ENCODE results near the gene ST6GAL1. TPM values are rescaled to one million over a fixed set of nuclear protein-coding genes. Genes with fewer than 3 reads are reported as not detected.
A peak's percentile ranks its signal among the peaks of the same experiment; 100 is the strongest.

Gene ST6GAL1
- total RNA-seq, 1 donor from 2014 or later, result 72.7 TPM

DNA sequence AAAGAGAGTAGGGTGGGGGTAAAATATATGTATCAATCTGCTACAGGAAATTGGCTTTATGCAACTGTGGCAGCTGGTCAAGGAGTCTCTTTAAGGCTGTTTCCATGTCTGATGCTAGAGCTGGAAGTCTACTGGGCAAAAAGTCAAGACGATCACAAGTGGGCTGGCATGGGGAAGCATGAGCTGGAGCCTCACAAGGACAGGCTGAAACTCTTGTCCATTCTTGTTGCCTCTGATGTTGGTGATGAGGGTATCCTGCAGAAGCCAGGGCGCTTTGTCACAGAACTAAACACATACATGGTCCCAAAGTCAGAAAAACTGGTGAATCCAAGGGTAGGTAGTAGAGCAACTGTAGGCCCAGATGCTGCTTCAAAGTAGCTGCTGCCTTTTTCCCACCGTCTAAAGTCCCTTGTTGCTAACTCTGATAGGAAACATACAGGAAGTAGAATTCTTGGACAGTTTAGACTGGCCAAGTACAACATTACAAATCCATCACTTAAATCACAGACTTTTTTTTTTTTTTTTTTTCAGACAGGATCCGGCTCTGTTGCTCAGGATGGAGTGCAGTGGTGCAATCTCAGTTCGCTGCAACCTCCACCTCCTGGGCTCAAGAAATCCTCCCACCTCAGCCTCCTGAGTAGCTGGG, 154.8 kb downstream of the ST6GAL1 start:
- H3K9me3 ChIP-seq, result peaks cover 13% of the 10 kb centered on the region
- intact Hi-C loops (cut with DNase I), result no loop called here
- no peak overlapping the region for H3K27ac ChIP-seq
- no peak for TF ChIP-seq CTCF (IDR thresholded peaks at IDR 0.05)
- ATAC-seq, result peak in 1 of 2 donors; percentile 9
- H3K4me1 ChIP-seq, result peaks cover 17% of the 10 kb centered on the region
- H3K27me3 ChIP-seq (ENCODE audit: low read depth), result no peaks in the 10 kb centered on the region
- no peak for DNase-seq
- H3K36me3 ChIP-seq, result no peaks in the 10 kb centered on the region
- H3K4me3 ChIP-seq, result no peak overlapping the region

DNA sequence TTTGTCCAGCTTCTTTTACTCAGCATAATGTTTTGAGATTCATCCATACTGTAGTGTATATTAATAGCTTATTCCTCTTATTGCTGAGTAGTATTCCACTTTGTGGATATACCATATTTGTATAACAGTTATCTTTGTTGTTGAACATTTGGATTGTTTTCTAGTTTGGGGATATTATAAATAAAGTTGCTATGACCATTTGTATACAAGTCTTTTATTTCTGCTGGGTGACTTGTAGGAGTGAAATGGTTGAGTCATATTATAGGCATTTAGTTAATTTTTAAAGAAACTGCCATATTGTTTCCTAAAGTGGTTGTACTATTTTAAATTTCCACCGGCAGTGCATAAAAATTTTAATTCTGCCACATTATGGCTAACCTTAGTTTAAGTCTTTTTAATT, 155.6 kb downstream of the ST6GAL1 start:
- Histone ChIP-seq H3K27ac (no peak overlapping the region), H3K36me3 (no peaks in the 10 kb centered on the region), H3K4me1 (peaks cover 17% of the 10 kb centered on the region), H3K4me3 (no peak overlapping the region), H3K9me3 (peaks cover 13% of the 10 kb centered on the region), H3K27me3 (ENCODE audit: low read depth) (no peaks in the 10 kb centered on the region)
- DNase-seq (no peak), ATAC-seq (no peak)
- no peak for TF ChIP-seq CTCF (IDR thresholded peaks at IDR 0.05)
- intact Hi-C loops (cut with DNase I), result no loop called here

DNA sequence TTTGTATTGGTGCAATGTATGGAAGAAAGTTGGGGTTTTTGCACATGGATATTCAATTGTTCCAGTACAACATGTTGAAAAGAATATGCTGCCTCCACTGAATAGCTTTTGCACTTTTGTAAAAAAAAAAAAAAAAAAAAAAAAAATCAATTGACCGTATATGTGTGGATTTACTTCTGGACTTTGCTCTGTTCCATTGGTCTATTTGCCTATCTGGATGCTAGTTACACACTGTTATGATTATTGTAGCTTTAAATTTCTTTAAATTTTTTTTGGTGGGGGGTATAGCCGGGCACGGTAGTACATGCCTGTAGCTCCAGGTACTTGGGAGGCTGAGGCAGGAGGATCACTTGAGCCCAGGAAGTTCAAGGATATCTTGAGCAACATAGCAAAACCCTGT, 156.5 kb downstream of the ST6GAL1 start:
- DNase-seq, result no peak
- intact Hi-C loops (cut with DNase I), result no loop called here
- H3K4me3 ChIP-seq, result no peak overlapping the region
- ATAC-seq, result no peak
- H3K36me3 ChIP-seq, result no peaks in the 10 kb centered on the region
- H3K9me3 ChIP-seq, result peaks cover 13% of the 10 kb centered on the region
- H3K4me1 ChIP-seq, result peaks cover 17% of the 10 kb centered on the region
- H3K27ac ChIP-seq, result no peak overlapping the region
- no peak for TF ChIP-seq CTCF (IDR thresholded peaks at IDR 0.05)
- H3K27me3 ChIP-seq (ENCODE audit: low read depth), result no peaks in the 10 kb centered on the region

GRCh38 chr3:187088701-187089100, 158.4 kb downstream of the ST6GAL1 start:
- no peak for TF ChIP-seq CTCF (IDR thresholded peaks at IDR 0.05)
- ATAC-seq, result no peak
- peaks cover 16% of the 10 kb centered on the region for H3K4me1 ChIP-seq

GRCh38 chr3:187093320-187093719, 163.0 kb downstream of the ST6GAL1 start:
- Histone ChIP-seq H3K36me3 (no peaks in the 10 kb centered on the region), H3K4me1 (no peaks in the 10 kb centered on the region), H3K27me3 (ENCODE audit: low read depth) (no peaks in the 10 kb centered on the region), H3K9me3 (no peaks in the 10 kb centered on the region), H3K4me3 (no peak overlapping the region), H3K27ac (no peak overlapping the region)
- DNase-seq (no peak), ATAC-seq (no peak)
- TF ChIP-seq CTCF (IDR thresholded peaks at IDR 0.05), result no peak
- intact Hi-C loops (cut with DNase I), result no loop called here

More at GRCh38 chr3:187088701-187089100, 158.4 kb downstream of the ST6GAL1 start:
- no peaks in the 10 kb centered on the region for H3K27me3 ChIP-seq (ENCODE audit: low read depth)
- no peak for DNase-seq
- H3K9me3 ChIP-seq, result peaks cover 13% of the 10 kb centered on the region
- no peak overlapping the region for H3K27ac ChIP-seq
- H3K4me3 ChIP-seq, result no peak overlapping the region
- H3K36me3 ChIP-seq, result no peaks in the 10 kb centered on the region
- intact Hi-C loops (cut with DNase I), result no loop called here
